CD4-positive, alpha-beta T cell treated with Interleukin-15 for 4 hours (primary cell): ENCODE measurements around the gene CCDC89.

Experiments used
- DNase-seq: peaks from one replicate; pipeline ENCODE4 v3.0.0-alpha.2; 2020; ENCODE audit warnings: low spot score

Gene CCDC89

GRCh38 chr11:85651118-85651517 lies 34.9 kb downstream of the CCDC89 start:
- DNase-seq, result no peak

- peak; percentile 88 for DNase-seq
Observed at GRCh38 chr11:85647604-85648299, 38.2 kb downstream of the CCDC89 start, which contains the start of gene TMEM126A. Gene TMEM126A (plus strand): TSS chr11:85647967. CDS start chr11:85650256, 2,289 bp downstream.

GRCh38 chr11:85647078-85647477 lies 38.9 kb downstream of the CCDC89 start:
- no peak for DNase-seq

- DNase-seq, result no peak
Observed at GRCh38 chr11:85643191-85643614, 42.8 kb downstream of the CCDC89 start.

- no peak for DNase-seq
Observed at GRCh38 chr11:85634747-85635146, 51.2 kb downstream of the CCDC89 start.
